GM19397 (cell line): ENCODE data around the gene CEP131.

Experiments used
- ATAC-seq: cut with Tn5 transposase; IDR thresholded peaks from one replicate; pipeline ENCODE4 v1.9.1; 2021; ENCODE audit warnings: mild to moderate bottlenecking, moderate library complexity; ENCODE audit not compliant: unreplicated experiment

CEP131 gene

DNA sequence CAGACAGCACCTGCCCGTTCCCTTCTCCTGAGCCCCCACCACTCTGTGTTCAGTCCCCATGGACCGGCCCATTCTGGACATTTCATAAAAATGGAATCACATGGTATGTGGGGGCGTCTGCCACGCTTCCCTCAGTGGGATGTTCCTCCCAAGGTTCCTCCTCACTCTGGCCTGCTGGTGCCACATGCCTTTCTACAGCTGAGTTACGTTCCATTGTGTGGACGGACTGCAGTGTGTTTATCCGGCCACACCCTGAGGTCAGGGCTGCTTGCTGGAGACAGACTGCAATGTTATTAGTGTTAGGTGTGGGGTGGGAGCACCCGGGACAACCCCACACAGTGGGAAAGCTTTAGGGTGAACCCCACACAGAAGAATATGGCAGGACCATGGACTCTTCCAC lies 50.8 kb downstream of the CEP131 start:
- ATAC-seq, result no peak

DNA sequence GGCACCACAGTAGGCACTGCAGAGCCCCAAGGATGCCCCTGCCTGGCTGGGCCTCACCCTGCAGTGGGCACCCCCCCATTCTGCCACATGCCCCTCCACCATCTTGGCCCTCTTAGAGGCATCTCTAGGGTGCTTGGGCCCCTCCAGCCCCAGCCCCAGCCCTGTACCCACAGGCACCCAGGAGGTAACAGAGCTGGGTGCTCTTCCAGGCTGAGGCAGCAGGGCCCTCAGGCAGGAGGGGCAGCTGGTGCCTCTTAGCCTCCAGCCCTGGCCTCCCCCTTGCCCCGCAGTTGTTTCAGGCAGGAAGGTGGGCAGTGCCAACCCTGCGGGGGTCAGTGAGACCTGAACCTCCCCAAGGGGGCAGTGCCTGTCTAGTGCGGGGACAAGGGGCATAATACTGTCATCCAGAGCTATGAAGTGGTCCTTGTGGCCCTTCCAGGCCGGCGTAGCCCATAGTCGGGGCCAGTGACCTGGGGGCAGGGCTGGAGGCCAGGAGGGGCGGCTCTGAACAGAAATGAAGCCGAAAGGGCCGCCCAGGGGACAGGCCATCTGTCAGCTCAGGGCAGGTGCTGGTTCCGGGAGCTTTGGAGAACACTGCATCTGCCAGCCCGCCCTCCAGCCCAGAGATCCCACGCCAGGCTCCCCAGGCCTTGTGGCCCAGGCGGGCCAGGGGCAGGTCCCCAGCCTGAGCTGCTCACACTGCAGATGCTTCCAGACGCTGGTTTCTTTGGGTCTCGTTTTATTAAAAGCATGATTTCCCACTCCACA lies 51.9 kb downstream of the CEP131 start:
- no peak for ATAC-seq

- no peak for ATAC-seq
These were observed 52.9 kb downstream of the CEP131 start for GRCh38 chr17:81169870-81170309.

GRCh38 chr17:81167638-81168037 lies 55.1 kb downstream of the CEP131 start:
- ATAC-seq, result no peak

- no peak for ATAC-seq
These were observed 55.6 kb downstream of the CEP131 start for GRCh38 chr17:81167194-81167524.

- ATAC-seq, result no peak
These were observed 56.7 kb downstream of the CEP131 start, which contains the start of gene AATK for GRCh38 chr17:81166033-81166492. TSS of gene AATK (minus strand) at chr17:81166221. CDS start at chr17:81165992, 229 bp downstream.

- ATAC-seq, result no peak
These were observed 57.3 kb downstream of the CEP131 start, which contains the start of gene PVALEF for GRCh38 chr17:81165246-81166032. TSS of gene PVALEF (plus strand) at chr17:81165507. CDS start at chr17:81181227, 15,720 bp downstream.

DNA sequence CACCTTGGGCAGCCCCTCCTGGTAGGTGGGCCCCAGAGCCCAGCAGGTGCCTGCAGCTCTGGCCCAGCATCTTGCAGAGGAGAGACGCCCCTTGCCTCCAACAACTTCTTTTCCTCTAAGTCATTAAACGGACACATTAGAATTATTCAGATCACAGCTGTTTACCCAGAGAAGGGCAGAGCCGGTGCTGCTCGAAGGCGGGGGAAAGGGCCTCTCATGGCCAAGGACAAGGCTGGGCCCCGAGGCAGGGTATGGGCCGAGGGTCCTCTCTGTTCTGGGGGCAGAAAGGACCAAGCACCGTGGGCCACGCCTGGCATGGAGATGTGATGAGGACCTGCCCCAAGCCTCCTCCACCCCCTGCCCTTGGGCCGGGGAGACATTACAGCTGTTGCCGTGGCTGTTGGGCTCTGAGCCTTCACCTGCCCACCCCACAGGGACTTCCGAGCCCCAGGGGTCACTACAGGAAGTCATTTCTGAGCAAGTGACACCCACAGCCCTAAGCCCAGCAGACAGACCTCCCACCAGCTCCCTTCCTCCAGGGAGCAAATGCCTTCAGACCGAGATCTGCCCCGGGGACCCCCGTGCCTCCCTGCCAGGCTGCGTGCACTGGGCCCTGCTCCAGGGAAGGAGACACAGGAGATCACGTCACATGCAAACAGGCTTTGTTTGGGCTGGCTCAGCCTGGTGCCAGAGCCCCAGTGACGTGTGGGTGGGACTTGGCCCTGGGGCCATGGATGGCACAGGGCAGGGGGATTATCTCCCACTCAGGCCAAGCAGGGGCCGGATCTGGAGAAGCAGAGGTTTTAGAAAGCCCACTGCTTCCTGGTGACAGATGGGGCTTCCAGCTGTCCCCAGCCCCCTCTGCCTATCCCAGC lies 58.2 kb downstream of the CEP131 start:
- ATAC-seq, result no peak

GRCh38 chr17:81163703-81164370 lies 58.9 kb downstream of the CEP131 start:
- no peak for ATAC-seq

DNA sequence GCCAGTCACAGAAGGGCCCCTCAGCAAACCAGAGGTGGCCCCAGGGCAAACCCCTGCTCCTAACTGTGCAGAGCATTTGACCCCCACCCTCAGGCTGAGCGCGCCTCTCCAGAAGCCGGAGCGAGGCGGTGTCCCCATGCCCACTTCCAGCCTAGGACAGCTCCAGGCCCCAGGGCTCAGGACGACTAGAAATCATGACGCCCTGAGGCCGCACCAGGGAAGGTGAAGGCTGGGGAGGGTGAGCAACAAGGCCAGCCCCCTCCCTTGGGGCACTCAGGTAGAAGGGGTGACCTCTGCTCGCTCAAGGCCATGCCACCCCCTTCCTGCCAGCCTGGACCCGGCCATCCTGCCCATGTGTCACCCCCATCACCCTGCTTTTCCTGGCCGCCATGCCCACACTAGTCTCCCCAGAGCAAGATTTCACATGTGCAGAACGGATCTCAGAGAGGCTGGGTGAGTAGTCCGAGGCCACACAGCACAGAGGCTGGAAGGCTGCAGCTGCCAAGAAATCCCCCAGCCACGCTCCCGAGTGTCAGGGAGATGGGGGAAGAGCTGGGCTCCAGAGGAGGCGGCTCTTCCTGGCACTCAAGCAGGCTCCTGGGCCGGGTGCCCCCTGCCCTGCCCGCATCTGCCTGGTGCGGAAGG lies 59.6 kb downstream of the CEP131 start:
- no peak for ATAC-seq

GRCh38 chr17:81162491-81162890 lies 60.3 kb downstream of the CEP131 start:
- no peak for ATAC-seq

- no peak for ATAC-seq
These were observed 60.8 kb downstream of the CEP131 start for GRCh38 chr17:81161972-81162371.

DNA sequence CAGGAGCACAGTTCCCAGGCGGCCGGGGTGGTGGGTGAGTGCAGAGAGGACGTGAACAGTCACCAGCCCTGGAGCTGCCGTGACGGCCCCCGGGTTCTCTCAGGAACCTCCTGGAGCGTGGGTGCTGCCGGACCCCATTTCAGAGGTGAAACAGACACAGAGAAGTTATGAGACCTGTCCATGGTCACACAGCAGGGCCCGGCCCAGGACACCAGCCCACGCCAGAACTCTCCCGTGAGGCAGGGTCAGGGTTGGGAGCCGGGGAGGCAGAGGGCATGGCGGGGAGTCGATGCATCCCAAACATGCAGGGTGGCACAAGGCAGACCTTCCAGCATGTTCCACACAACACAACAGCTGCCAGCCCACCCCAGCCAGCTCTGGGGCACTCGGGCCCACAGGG lies 61.2 kb downstream of the CEP131 start:
- no peak for ATAC-seq

DNA sequence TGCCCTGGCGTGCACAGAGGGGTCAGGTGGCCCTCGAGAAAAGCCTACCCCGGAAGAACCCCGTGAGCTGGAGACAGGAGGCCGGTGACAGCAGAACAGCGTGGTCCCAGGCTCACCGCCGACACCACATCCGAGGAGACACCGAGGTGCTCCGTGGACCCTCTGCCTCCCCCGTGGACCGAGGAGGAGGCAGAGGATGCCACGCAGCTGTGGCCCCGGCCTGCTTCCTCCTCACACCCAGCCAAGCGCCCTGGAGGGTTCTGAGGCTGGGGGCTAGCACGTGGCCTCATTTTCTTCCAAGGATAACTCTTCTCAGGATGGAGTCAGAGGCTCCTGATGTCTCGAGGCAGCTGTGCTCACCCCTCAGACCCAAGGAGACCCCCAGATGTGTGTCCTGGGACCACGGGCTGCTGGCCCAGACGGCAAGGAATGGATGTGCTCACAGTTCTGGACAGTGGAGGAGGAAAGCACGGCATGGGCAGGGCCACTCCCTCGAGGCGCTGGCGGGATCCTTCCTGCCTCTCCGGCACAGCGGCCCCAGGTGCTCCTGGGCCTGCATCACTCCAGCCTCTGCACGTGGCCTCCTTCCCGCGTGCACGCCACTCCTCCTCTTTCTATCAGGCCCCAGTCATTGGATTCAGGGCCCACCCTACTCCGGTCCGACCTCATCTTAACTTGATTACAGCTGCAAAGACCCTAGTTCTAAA lies 61.9 kb downstream of the CEP131 start:
- ATAC-seq, result no peak

GRCh38 chr17:81160306-81160705 lies 62.5 kb downstream of the CEP131 start:
- no peak for ATAC-seq

DNA sequence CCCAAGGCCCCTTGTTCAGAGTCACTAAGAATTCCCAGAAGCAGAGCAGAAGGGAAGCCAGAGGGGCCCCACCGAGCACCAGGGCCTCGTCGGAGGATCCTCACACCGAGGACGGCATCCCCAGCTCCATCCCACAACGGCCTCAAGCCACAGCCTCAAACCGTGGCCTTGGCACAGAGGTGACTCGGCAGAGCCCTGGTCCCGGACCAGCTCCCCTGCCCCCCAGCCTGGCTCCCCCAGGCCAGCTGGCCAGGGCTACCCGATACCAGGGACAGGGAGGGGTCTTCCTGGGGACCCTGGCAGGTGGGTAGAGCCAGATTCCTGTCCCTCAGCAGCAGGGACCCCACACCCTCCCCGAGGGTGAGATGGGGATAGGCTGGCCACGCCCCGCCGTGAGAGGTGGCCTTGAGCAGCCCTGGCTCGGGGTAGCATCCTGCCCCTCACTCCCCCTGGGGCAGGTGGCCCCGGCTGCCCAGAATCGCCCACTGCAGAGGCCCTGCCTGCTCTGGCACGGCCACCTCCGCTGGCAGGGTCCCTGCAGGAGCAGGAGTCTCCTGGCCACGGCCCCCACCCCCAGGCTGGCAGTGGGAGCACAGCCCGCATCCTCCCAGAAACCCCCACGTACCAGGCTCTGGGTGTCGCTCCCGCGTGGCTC lies 63.0 kb downstream of the CEP131 start:
- ATAC-seq, result no peak

DNA sequence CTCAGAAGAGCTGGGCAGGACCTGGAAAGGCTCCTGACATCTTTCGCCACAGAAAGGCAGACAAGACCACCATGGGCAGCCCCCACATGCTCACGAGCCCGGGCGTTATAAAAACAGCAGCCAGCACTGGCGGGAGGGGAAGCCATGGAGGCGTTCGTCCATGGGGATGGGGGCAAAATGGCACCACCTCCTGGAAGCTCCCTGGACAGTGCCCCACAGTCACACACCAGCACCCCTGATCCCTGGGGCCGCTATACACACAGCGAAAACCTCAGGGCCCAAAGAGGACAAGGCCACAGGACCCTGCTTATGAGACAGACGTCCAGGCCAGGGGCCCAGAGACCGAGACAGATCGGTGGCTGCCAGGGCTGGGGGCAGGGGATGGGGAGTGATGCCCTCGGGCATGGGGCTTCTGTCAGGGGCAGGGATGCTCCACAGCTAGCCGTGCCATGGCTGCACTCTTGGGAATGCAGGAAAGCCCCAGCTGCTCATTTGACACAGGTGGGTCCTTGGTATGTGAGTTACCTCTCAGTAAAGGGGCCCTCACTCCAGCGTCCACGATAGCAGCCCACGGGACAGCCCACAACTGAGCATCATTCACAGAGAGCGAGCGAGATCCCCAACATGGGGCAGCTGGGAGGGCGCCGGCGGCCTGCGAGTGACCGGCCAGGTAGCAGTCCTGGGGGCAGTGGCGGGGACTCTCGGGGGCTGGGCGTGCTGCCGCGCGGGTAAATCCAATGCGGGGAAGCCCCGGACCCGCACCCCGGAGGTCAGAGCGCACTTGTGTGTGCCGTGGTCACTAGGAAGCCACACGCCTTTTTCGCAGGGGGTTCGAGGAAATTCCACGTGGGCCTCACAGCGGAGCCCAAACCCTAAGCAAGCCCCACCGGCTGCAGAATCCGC lies 63.8 kb downstream of the CEP131 start:
- ATAC-seq, result no peak
